GM23338 (cell line): ENCODE data around the gene PIM3. TPM values are rescaled to one million over a fixed set of nuclear protein-coding genes. Genes with fewer than 3 reads are reported as not detected.

Experiments
- ATAC-seq: fragments of 200-7000 bp; cut with Tn5 transposase; 3 replicates; pipeline ENCODE4 v1.9.1; 2020
- DNase-seq: peaks from one replicate; pipeline ENCODE4 v3.0.0-alpha.2; 2015; ENCODE audit warnings: low spot score
- H2AFZ ChIP-seq: fragments of 200-600 bp; sonication (generic); 2 replicates; pipeline ENCODE4 v1.8.0; 2016; ENCODE audit warnings: antibody characterized with exemption, mild to moderate bottlenecking, moderate library complexity
- H3F3A ChIP-seq: fragments of 200-600 bp; sonication (generic); replicated peaks from 2 replicates; pipeline ENCODE4 v1.8.0; 2017; ENCODE audit warnings: antibody characterized with exemption, mixed run types, low read depth
- H3K27ac ChIP-seq: fragments of 200-600 bp; sonication (generic); 2 replicates; pipeline ENCODE4 v1.6.1; 2016; ENCODE audit warnings: low read depth
- H3K27me3 ChIP-seq: fragments of 200-600 bp; sonication (generic); 2 replicates; pipeline ENCODE4 v1.8.0; 2016; ENCODE audit warnings: mild to moderate bottlenecking, mixed run types, moderate library complexity; ENCODE audit not compliant: insufficient read depth
- H3K36me3 ChIP-seq: fragments of 200-600 bp; sonication (generic); 2 replicates; pipeline ENCODE4 v1.8.0; 2016; ENCODE audit warnings: mild to moderate bottlenecking; ENCODE audit not compliant: insufficient read depth
- H3K4me1 ChIP-seq: fragments of 200-600 bp; sonication (generic); 2 replicates; pipeline ENCODE4 v1.8.0; 2016; ENCODE audit warnings: mild to moderate bottlenecking, moderate library complexity; ENCODE audit not compliant: insufficient read depth
- H3K4me2 ChIP-seq: fragments of 200-600 bp; sonication (generic); 2 replicates; pipeline ENCODE4 v1.7.1; 2017; ENCODE audit warnings: mixed run types
- H3K4me3 ChIP-seq: fragments of 200-600 bp; sonication (generic); 2 replicates; pipeline ENCODE4 v1.6.1; 2016; ENCODE audit warnings: mixed run types
- H3K79me2 ChIP-seq: fragments of 200-600 bp; sonication (generic); replicated peaks from 2 replicates; pipeline ENCODE4 v1.8.0; 2017; ENCODE audit warnings: mild to moderate bottlenecking; ENCODE audit not compliant: insufficient read depth
- H3K9me2 ChIP-seq: fragments of 200-600 bp; sonication (generic); 2 replicates; pipeline ENCODE4 v1.8.0; 2017; ENCODE audit not compliant: insufficient read depth
- H4K20me1 ChIP-seq: fragments of 200-600 bp; sonication (generic); replicated peaks from 2 replicates; pipeline ENCODE4 v1.8.0; 2017; ENCODE audit warnings: mild to moderate bottlenecking; ENCODE audit not compliant: insufficient read depth
- H3K27ac Mint-ChIP-seq: 2 replicates; pipeline ENCODE4 v1.8.0; 2020; ENCODE audit warnings: inconsistent platforms, mild to moderate bottlenecking, moderate library complexity, mixed read lengths
- H3K27me3 Mint-ChIP-seq: 3 replicates; pipeline ENCODE4 v1.8.0; 2022; ENCODE audit warnings: low read depth, mild to moderate bottlenecking, moderate library complexity, mixed read lengths, inconsistent platforms; ENCODE audit not compliant: insufficient read depth, poor library complexity
- H3K36me3 Mint-ChIP-seq: 3 replicates; pipeline ENCODE4 v1.8.0; 2021; ENCODE audit warnings: low read depth, mild to moderate bottlenecking, inconsistent platforms, moderate library complexity, mixed read lengths
- H3K4me1 Mint-ChIP-seq: 3 replicates; pipeline ENCODE4 v1.8.0; 2020; ENCODE audit warnings: mild to moderate bottlenecking, inconsistent platforms, mixed read lengths
- H3K4me3 Mint-ChIP-seq: 3 replicates; pipeline ENCODE4 v1.8.0; 2021; ENCODE audit warnings: moderate library complexity, mild to moderate bottlenecking, inconsistent platforms, mixed read lengths
- H3K9me3 Mint-ChIP-seq: 3 replicates; pipeline ENCODE4 v1.8.0; 2020; ENCODE audit warnings: moderate library complexity, mild to moderate bottlenecking, inconsistent platforms, mixed read lengths
- JUNB ChIP-seq: IDR thresholded peaks from one replicate; pipeline ENCODE4 v1.6.1; 2016; ENCODE audit warnings: antibody characterized with exemption; ENCODE audit not compliant: unreplicated experiment
- NANOG ChIP-seq: IDR thresholded peaks from 2 replicates; pipeline ENCODE4 v1.6.1; 2016; ENCODE audit warnings: antibody characterized with exemption, borderline replicate concordance
- STAT1 ChIP-seq: IDR thresholded peaks from one replicate; pipeline ENCODE4 v1.6.1; 2016; ENCODE audit warnings: antibody characterized with exemption; ENCODE audit not compliant: unreplicated experiment
- polyA plus RNA-seq: library from polyadenylated mRNA; unstranded; fragments of >200 nt; fragmentation: Nextera tagmentation; extraction: Ambion mirVana; gene quantifications from 2 replicates; pipeline ENCODE4 v1.2.1, GENCODE V29; 2016
- total RNA-seq: library from RNA; depleted of rRNA; stranded (reverse); fragments of >200 nt; shearing (Covaris generic); gene quantifications from 2 replicates; pipeline ENCODE4 v1.2.3, GENCODE V29; 2014
- TF ChIP-seq, protein P1 (sequence below): IDR thresholded peaks from one replicate; pipeline ENCODE4 v1.6.1; 2018; ENCODE audit warnings: antibody characterized with exemption; ENCODE audit not compliant: unreplicated experiment
- TF ChIP-seq, protein P2 (sequence below), 2 experiments: fragments of 200-600 bp in 1 of 2; sonication (generic) in 1 of 2; conservative IDR thresholded peaks; 2 replicates each; pipeline versions ENCODE4 v1.5.1 to v1.6.1; 2016 to 2017; ENCODE audit warnings: antibody characterized with exemption in 2 of 2, low read depth in 2 of 2, mild to moderate bottlenecking in 2 of 2, moderate library complexity in 1 of 2

PIM3 gene
- total and polyA plus RNA-seq, 2 experiments from 2014 or later = 17.7 to 37.3 TPM

DNA sequence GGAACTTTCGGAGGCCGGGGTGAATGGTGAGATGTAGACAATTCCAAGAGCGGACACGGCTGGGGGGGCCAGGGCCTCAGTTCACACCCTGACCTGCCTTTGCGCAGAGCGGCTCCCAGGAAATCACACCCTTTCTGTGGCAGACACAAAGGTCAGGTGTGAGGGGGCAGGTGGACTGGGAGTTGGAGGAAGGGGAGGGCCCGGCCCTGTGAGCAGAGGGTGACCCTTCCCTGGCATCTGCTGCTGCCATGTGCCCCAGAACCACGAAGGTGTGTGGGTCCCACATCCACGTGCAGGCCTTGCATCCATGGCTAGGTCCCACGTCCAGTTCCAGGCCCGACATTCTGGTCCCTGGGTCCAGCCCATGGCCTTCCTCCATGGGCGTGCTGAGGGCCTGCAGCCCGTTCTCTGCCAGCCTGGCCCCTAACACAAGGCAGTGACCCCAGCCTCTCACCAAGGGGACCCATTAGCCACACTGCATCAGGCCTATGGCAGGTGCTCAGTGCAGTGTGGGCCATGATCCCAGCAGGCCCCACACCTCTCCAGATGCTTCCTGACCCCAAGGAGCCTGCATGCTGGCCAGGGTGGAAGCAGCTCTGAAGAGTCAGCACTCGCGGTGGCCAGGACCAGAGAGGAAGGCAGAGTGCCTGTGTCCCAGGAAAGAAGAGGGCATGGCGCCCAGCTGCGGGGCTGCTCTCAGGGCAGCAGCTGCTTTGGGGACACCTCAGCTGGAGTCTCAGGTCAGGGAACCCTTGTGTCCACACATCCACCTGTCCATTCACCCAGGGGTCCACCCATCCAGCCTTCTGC lies 18.9 kb upstream of the PIM3 start:
- H3K27me3 Mint-ChIP-seq = peaks cover 3% of the 10 kb centered on the region

DNA sequence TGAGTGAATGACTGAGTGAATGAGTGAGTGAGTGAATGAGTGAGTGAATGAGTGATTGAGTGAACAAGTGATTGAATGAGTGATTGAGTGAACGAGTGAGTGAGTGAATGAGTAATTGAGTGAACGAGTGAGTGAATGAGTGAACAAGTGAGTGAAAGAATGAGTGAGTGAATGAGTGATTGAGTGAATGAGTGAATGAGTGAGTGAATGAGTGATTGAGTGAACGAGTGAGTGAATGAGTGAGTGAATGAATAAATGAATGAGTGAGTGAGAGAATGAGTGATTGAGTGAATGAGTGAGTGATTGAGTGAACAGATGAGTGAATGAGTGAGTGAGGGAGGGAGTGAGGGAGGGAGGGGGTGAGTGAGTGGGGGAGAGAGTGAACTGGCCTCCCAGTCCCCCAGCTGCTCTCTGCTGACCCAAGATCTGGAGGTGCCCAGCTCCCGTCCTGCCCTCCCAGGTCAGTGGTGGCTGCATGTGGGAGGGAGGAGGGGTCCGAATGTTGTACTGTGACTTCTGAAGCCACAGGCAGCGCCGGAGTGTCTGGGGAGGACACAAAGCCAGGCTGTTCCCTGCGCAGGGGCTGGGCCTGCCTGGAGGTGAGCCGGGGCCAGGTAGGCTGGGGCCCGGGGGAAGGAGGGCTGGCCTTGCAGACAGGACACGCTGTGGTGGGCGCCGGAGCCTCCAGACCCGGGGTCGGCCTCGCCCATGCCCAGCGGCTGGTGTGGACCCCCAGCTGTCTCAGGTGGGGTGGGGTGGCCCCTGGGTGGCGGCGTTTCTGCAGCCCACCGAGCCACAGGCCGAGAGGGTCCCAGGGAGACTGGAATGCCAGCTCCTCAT lies 17.8 kb upstream of the PIM3 start:
- H4K20me1 ChIP-seq = no peaks in the 10 kb centered on the region
- Mint-ChIP-seq H3K9me3 (peaks cover 8% of the 10 kb centered on the region; the same call in 2 of the 3 replicates), H3K36me3 (peaks cover 3% of the 10 kb centered on the region; the same call in 1 of the 3 replicates), H3K27ac (no peak overlapping the region), H3K4me1 (peaks cover 14% of the 10 kb centered on the region), H3K4me3 (no peak overlapping the region), H3K27me3 (peaks cover 3% of the 10 kb centered on the region)
- DNase-seq = no peak
- no peak overlapping the region for H3K27ac ChIP-seq
- 0 out of 2 replicates have a peak, but pooled peaks cover 2% of the 10 kb centered on the region for H3F3A ChIP-seq
- H3K4me1 ChIP-seq = peaks cover 10% of the 10 kb centered on the region; the same call in 1 of the 2 replicates
- no peaks in the 10 kb centered on the region for H3K79me2 ChIP-seq
- no peak overlapping the region for H2AFZ ChIP-seq
- no peaks in the 10 kb centered on the region for H3K9me2 ChIP-seq
- H3K36me3 ChIP-seq = no peaks in the 10 kb centered on the region
- H3K4me3 ChIP-seq = no peak overlapping the region
- peak; percentile 34 for ATAC-seq
- no peak overlapping the region for H3K4me2 ChIP-seq
- no peaks in the 10 kb centered on the region for H3K27me3 ChIP-seq
- no peak for TF ChIP-seq NANOG
- no peak for TF ChIP-seq JUNB
- TF ChIP-seq STAT1 = no peak
- TF ChIP-seq, protein P1, sequence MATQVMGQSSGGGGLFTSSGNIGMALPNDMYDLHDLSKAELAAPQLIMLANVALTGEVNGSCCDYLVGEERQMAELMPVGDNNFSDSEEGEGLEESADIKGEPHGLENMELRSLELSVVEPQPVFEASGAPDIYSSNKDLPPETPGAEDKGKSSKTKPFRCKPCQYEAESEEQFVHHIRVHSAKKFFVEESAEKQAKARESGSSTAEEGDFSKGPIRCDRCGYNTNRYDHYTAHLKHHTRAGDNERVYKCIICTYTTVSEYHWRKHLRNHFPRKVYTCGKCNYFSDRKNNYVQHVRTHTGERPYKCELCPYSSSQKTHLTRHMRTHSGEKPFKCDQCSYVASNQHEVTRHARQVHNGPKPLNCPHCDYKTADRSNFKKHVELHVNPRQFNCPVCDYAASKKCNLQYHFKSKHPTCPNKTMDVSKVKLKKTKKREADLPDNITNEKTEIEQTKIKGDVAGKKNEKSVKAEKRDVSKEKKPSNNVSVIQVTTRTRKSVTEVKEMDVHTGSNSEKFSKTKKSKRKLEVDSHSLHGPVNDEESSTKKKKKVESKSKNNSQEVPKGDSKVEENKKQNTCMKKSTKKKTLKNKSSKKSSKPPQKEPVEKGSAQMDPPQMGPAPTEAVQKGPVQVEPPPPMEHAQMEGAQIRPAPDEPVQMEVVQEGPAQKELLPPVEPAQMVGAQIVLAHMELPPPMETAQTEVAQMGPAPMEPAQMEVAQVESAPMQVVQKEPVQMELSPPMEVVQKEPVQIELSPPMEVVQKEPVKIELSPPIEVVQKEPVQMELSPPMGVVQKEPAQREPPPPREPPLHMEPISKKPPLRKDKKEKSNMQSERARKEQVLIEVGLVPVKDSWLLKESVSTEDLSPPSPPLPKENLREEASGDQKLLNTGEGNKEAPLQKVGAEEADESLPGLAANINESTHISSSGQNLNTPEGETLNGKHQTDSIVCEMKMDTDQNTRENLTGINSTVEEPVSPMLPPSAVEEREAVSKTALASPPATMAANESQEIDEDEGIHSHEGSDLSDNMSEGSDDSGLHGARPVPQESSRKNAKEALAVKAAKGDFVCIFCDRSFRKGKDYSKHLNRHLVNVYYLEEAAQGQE = no peak

More for the DNA sequence above, 18.9 kb upstream of the PIM3 start:
- Mint-ChIP-seq H3K27ac (no peak overlapping the region), H3K4me1 (peaks cover 12% of the 10 kb centered on the region), H3K36me3 (peaks cover 3% of the 10 kb centered on the region; the same call in 1 of the 3 replicates), H3K9me3 (peaks cover 8% of the 10 kb centered on the region; the same call in 2 of the 3 replicates), H3K4me3 (no peak overlapping the region)
- Histone ChIP-seq H3K79me2 (no peaks in the 10 kb centered on the region), H3K4me2 (no peak overlapping the region), H4K20me1 (no peaks in the 10 kb centered on the region), H3K27me3 (no peaks in the 10 kb centered on the region), H3F3A (0 out of 2 replicates have a peak, but pooled peaks cover 2% of the 10 kb centered on the region), H3K36me3 (no peaks in the 10 kb centered on the region), H3K27ac (no peak overlapping the region), H3K9me2 (no peaks in the 10 kb centered on the region), H3K4me1 (peaks cover 7% of the 10 kb centered on the region; the same call in 1 of the 2 replicates), H2AFZ (no peak overlapping the region), H3K4me3 (no peak overlapping the region)
- TF ChIP-seq, protein P2, sequence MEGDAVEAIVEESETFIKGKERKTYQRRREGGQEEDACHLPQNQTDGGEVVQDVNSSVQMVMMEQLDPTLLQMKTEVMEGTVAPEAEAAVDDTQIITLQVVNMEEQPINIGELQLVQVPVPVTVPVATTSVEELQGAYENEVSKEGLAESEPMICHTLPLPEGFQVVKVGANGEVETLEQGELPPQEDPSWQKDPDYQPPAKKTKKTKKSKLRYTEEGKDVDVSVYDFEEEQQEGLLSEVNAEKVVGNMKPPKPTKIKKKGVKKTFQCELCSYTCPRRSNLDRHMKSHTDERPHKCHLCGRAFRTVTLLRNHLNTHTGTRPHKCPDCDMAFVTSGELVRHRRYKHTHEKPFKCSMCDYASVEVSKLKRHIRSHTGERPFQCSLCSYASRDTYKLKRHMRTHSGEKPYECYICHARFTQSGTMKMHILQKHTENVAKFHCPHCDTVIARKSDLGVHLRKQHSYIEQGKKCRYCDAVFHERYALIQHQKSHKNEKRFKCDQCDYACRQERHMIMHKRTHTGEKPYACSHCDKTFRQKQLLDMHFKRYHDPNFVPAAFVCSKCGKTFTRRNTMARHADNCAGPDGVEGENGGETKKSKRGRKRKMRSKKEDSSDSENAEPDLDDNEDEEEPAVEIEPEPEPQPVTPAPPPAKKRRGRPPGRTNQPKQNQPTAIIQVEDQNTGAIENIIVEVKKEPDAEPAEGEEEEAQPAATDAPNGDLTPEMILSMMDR (conservative IDR thresholded peaks at IDR 0.05; ENCODE audit: low read depth in 2 of 2) = no peak
- TF ChIP-seq STAT1 = no peak
- ATAC-seq = no peak
- no peak for DNase-seq
